NCI-H1105 (cell line): ENCODE measurements around the gene UVSSA.
A peak's percentile ranks its signal among the peaks of the same experiment; 100 is the strongest.

Source experiments
- DNase-seq: peaks from one replicate; lab custom pipeline; 2025; lab: John Stamatoyannopoulos, UW

Gene UVSSA

GRCh38 chr4:1348746-1349145, 1.7 kb downstream of the UVSSA start:
- no peak for DNase-seq

- DNase-seq = no peak
These were observed 2.6 kb downstream of the UVSSA start for GRCh38 chr4:1349359-1350168.

GRCh38 chr4:1350169-1350520, 3.1 kb downstream of the UVSSA start:
- DNase-seq = no peak

- DNase-seq = peak; percentile 20
These were observed 5.0 kb downstream of the UVSSA start for GRCh38 chr4:1351854-1352566.

GRCh38 chr4:1352567-1352900, 5.5 kb downstream of the UVSSA start:
- DNase-seq = no peak

GRCh38 chr4:1353186-1354055, 6.4 kb downstream of the UVSSA start:
- DNase-seq = no peak

GRCh38 chr4:1354136-1354982, 7.4 kb downstream of the UVSSA start:
- no peak for DNase-seq

- DNase-seq = no peak
These were observed 7.9 kb downstream of the UVSSA start for GRCh38 chr4:1354983-1355275.

- no peak for DNase-seq
These were observed 8.4 kb downstream of the UVSSA start for GRCh38 chr4:1355378-1355777.

GRCh38 chr4:1356181-1356998, 9.4 kb downstream of the UVSSA start:
- no peak for DNase-seq

- DNase-seq = no peak
These were observed 10.6 kb downstream of the UVSSA start for GRCh38 chr4:1357356-1358248.

GRCh38 chr4:1358421-1359143, 11.6 kb downstream of the UVSSA start:
- no peak for DNase-seq

GRCh38 chr4:1359144-1359501, 12.1 kb downstream of the UVSSA start:
- DNase-seq = no peak

- no peak for DNase-seq
These were observed 13.0 kb downstream of the UVSSA start for GRCh38 chr4:1359976-1360375.

- DNase-seq = no peak
These were observed 13.6 kb downstream of the UVSSA start for GRCh38 chr4:1360423-1361283.

GRCh38 chr4:1361431-1361830, 14.4 kb downstream of the UVSSA start:
- DNase-seq = no peak

- DNase-seq = no peak
These were observed 15.0 kb downstream of the UVSSA start for GRCh38 chr4:1362046-1362445.

GRCh38 chr4:1362521-1362920, 15.5 kb downstream of the UVSSA start:
- no peak for DNase-seq

GRCh38 chr4:1363513-1363912, 16.5 kb downstream of the UVSSA start:
- DNase-seq = no peak
